HEK293 (cell line): ENCODE measurements around the gene RETREG2.
A peak's percentile ranks its signal among the peaks of the same experiment; 100 is the strongest.

Experiments
- KLF8 ChIP-seq: fragments of 450-650 bp; formaldehyde crosslinking; IDR thresholded peaks from 2 replicates; pipeline ENCODE4 v1.5.1; 2016; ENCODE audit warnings: missing biosample characterization, missing genetic modification characterization
- YY2 ChIP-seq: fragments of 450-650 bp; formaldehyde crosslinking; IDR thresholded peaks from 2 replicates; pipeline ENCODE4 v1.5.1; 2016; ENCODE audit warnings: missing biosample characterization, missing genetic modification characterization
- ZBTB1 ChIP-seq: fragments of 450-650 bp; formaldehyde crosslinking; IDR thresholded peaks from 2 replicates; pipeline ENCODE4 v1.5.1; 2016; ENCODE audit warnings: missing biosample characterization, missing genetic modification characterization
- ZBTB21 ChIP-seq: fragments of 450-650 bp; formaldehyde crosslinking; IDR thresholded peaks from 2 replicates; pipeline ENCODE4 v1.5.1; 2017; ENCODE audit warnings: missing biosample characterization, missing genetic modification characterization
- ZNF138 ChIP-seq: fragments of 450-650 bp; formaldehyde crosslinking; IDR thresholded peaks from 2 replicates; pipeline ENCODE4 v1.5.1; 2016; ENCODE audit warnings: missing biosample characterization, missing genetic modification characterization, borderline replicate concordance
- ZNF274 ChIP-seq, 2 experiments: fragments of 200-500 bp in 1 of 2; fragments of 450-650 bp in 1 of 2; sonication (Bioruptor generic) in 1 of 2; formaldehyde crosslinking in 1 of 2; IDR thresholded peaks; 2 replicates each; pipeline versions ENCODE4 v1.5.1 to v1.6.1; 2014 to 2016; ENCODE audit warnings: borderline replicate concordance in 1 of 2, inconsistent platforms in 1 of 2, low read length in 1 of 2, missing biosample characterization in 1 of 2, missing genetic modification characterization in 1 of 2
- ZNF350 ChIP-seq: fragments of 450-650 bp; formaldehyde crosslinking; IDR thresholded peaks from 2 replicates; pipeline ENCODE4 v1.5.0; 2017; ENCODE audit warnings: missing biosample characterization, mild to moderate bottlenecking, missing genetic modification characterization
- ZNF501 ChIP-seq: fragments of 450-650 bp; formaldehyde crosslinking; IDR thresholded peaks from 2 replicates; pipeline ENCODE4 v1.5.1; 2016; ENCODE audit warnings: missing biosample characterization, missing genetic modification characterization
- TF ChIP-seq, protein P1 (sequence below): fragments of 450-650 bp; formaldehyde crosslinking; IDR thresholded peaks from 2 replicates; pipeline ENCODE4 v1.5.1; 2016; ENCODE audit warnings: missing biosample characterization, missing genetic modification characterization
- TF ChIP-seq, protein P2 (sequence below): fragments of 450-650 bp; formaldehyde crosslinking; IDR thresholded peaks from 2 replicates; pipeline ENCODE4 v1.5.1; 2016; ENCODE audit warnings: missing biosample characterization, missing genetic modification characterization

- no peak for TF ChIP-seq ZBTB21 (tag by site-specific recombination)
- TF ChIP-seq, protein P1, sequence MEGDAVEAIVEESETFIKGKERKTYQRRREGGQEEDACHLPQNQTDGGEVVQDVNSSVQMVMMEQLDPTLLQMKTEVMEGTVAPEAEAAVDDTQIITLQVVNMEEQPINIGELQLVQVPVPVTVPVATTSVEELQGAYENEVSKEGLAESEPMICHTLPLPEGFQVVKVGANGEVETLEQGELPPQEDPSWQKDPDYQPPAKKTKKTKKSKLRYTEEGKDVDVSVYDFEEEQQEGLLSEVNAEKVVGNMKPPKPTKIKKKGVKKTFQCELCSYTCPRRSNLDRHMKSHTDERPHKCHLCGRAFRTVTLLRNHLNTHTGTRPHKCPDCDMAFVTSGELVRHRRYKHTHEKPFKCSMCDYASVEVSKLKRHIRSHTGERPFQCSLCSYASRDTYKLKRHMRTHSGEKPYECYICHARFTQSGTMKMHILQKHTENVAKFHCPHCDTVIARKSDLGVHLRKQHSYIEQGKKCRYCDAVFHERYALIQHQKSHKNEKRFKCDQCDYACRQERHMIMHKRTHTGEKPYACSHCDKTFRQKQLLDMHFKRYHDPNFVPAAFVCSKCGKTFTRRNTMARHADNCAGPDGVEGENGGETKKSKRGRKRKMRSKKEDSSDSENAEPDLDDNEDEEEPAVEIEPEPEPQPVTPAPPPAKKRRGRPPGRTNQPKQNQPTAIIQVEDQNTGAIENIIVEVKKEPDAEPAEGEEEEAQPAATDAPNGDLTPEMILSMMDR (tag by site-specific recombination): no peak
- no peak for TF ChIP-seq ZNF138 (tag by site-specific recombination)
- TF ChIP-seq ZNF274 (IDR thresholded peaks at IDR 0.05; ENCODE audit: low read length): no peak
- TF ChIP-seq ZNF274 (tag by site-specific recombination; IDR thresholded peaks at IDR 0.05; ENCODE audit: borderline replicate concordance): no peak
- no peak for TF ChIP-seq KLF8
- TF ChIP-seq, protein P2, sequence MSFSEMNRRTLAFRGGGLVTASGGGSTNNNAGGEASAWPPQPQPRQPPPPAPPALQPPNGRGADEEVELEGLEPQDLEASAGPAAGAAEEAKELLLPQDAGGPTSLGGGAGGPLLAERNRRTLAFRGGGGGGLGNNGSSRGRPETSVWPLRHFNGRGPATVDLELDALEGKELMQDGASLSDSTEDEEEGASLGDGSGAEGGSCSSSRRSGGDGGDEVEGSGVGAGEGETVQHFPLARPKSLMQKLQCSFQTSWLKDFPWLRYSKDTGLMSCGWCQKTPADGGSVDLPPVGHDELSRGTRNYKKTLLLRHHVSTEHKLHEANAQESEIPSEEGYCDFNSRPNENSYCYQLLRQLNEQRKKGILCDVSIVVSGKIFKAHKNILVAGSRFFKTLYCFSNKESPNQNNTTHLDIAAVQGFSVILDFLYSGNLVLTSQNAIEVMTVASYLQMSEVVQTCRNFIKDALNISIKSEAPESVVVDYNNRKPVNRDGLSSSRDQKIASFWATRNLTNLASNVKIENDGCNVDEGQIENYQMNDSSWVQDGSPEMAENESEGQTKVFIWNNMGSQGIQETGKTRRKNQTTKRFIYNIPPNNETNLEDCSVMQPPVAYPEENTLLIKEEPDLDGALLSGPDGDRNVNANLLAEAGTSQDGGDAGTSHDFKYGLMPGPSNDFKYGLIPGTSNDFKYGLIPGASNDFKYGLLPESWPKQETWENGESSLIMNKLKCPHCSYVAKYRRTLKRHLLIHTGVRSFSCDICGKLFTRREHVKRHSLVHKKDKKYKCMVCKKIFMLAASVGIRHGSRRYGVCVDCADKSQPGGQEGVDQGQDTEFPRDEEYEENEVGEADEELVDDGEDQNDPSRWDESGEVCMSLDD (tag by site-specific recombination): 0 out of 2 replicates have a peak, but pooled peaks have one; percentile 17
- no peak for TF ChIP-seq ZBTB1 (tag by site-specific recombination)
- no peak for TF ChIP-seq YY2
- no peak for TF ChIP-seq ZNF501 (tag by site-specific recombination)
- no peak for TF ChIP-seq ZNF350
These were observed 50.8 kb downstream of the RETREG2 start for GRCh38 chr2:219228911-219229304.
